B cell (primary cell): ENCODE results near the gene CA5A. TPM values are rescaled to one million over a fixed set of nuclear protein-coding genes. Genes with fewer than 3 reads are reported as not detected.

Source experiments
- ATAC-seq: fragments of 200-7000 bp; cut with Tn5 transposase; one replicate; pipeline ENCODE4 v1.10.0; 2021; ENCODE audit warnings: low read depth, mild to moderate bottlenecking, moderate number of reproducible peaks, moderate library complexity
- CTCF ChIA-PET: fragments of 350-600 bp; sonication (Branson Sonifier 250); formaldehyde crosslinking; loops from one replicate; lab custom pipeline; 2021; ENCODE audit warnings: antibody characterized with exemption, inconsistent platforms; lab: Charles Lee
- POLR2A ChIA-PET: fragments of 350-600 bp; sonication (Branson Sonifier 250); formaldehyde crosslinking; loops from one replicate; lab custom pipeline; 2021; ENCODE audit warnings: antibody characterized with exemption; lab: Charles Lee
- DNase-seq: peaks from one replicate; pipeline ENCODE4 v3.0.0; 2013
- H2AFZ ChIP-seq: 2 replicates; pipeline ENCODE4 v1.6.1; 2012; ENCODE audit warnings: mild to moderate bottlenecking, low read depth, low read length; ENCODE audit not compliant: insufficient read depth, poor library complexity, severe bottlenecking
- H3K27ac ChIP-seq, 2 donors: 1 replicate in 1 of 2; 2 replicates in 1 of 2; pipeline ENCODE4 v1.5.1; 2012 to 2013; ENCODE audit warnings: low read length in 2 of 2, mild to moderate bottlenecking in 2 of 2, moderate library complexity in 1 of 2
- H3K27me3 ChIP-seq, 4 experiments: fragments of 200-600 bp in 1 of 4; sonication (generic) in 1 of 4; replicated peaks in 1 of 4; 1 replicate in 2 of 4; 2 replicates in 2 of 4; pipeline versions ENCODE4 v1.6.1 to v1.7.0; 2013 to 2016; ENCODE audit warnings: low read length in 3 of 4, mild to moderate bottlenecking in 2 of 4, mixed read lengths in 1 of 4, moderate library complexity in 1 of 4; ENCODE audit not compliant: insufficient read depth in 4 of 4, control insufficient read depth in 3 of 4; ENCODE audit errors: control extremely low read depth in 1 of 4
- H3K36me3 ChIP-seq, 2 experiments: replicated peaks in 1 of 2; 1 replicate in 1 of 2; 2 replicates in 1 of 2; pipeline versions ENCODE4 v1.6.1 to v1.7.1; 2013; ENCODE audit warnings: low read length in 1 of 2; ENCODE audit not compliant: insufficient read depth in 2 of 2, control insufficient read depth in 1 of 2; ENCODE audit errors: control extremely low read depth in 1 of 2, extremely low read depth in 1 of 2
- H3K4me1 ChIP-seq, 2 donors: fragments of 200-600 bp in 1 of 2; sonication (generic) in 1 of 2; 1 replicate in 1 of 2; 2 replicates in 1 of 2; pipeline versions ENCODE4 v1.5.1 to v1.6.1; 2013 to 2017; ENCODE audit warnings: low read length in 2 of 2; ENCODE audit not compliant: control insufficient read depth in 2 of 2, insufficient read depth in 2 of 2
- H3K4me2 ChIP-seq: replicated peaks from 2 replicates; pipeline ENCODE3; 2012; ENCODE audit warnings: mild to moderate bottlenecking, low read depth, low read length; ENCODE audit not compliant: poor library complexity, severe bottlenecking
- H3K4me3 ChIP-seq, 5 experiments: fragments of 200-600 bp in 1 of 5; sonication (generic) in 1 of 5; 1 replicate in 3 of 5; 2 replicates in 2 of 5; pipeline versions ENCODE4 v1.5.1 to v1.7.0; 2011 to 2016; ENCODE audit warnings: low read length in 4 of 5, mild to moderate bottlenecking in 4 of 5, low read depth in 2 of 5, control low read depth in 1 of 5, moderate library complexity in 1 of 5; ENCODE audit not compliant: insufficient read depth in 1 of 5; ENCODE audit errors: control extremely low read depth in 1 of 5, extremely low read depth in 1 of 5
- H3K79me2 ChIP-seq: fragments of 200-600 bp; sonication (generic); one replicate; pipeline ENCODE4 v1.6.0; 2016; ENCODE audit warnings: low read length; ENCODE audit not compliant: control insufficient read depth, insufficient read depth
- H3K9ac ChIP-seq: fragments of 200-600 bp; sonication (generic); 2 replicates; pipeline ENCODE4 v1.6.1; 2017; ENCODE audit warnings: mild to moderate bottlenecking, low read length, moderate library complexity
- H3K9me3 ChIP-seq, 3 donors: one replicate each; pipeline versions ENCODE4 v1.6.1 to v1.7.1; 2013; ENCODE audit warnings: low read length in 2 of 3; ENCODE audit not compliant: control insufficient read depth in 2 of 3, insufficient read depth in 1 of 3; ENCODE audit errors: control extremely low read depth in 1 of 3
- H4K20me1 ChIP-seq: 2 replicates; pipeline ENCODE4 v1.6.0; 2012; ENCODE audit warnings: mild to moderate bottlenecking, low read length; ENCODE audit not compliant: insufficient read depth, control insufficient read depth, poor library complexity, severe bottlenecking
- H3K27ac Mint-ChIP-seq: one replicate; pipeline ENCODE4 v1.8.0; 2021; ENCODE audit warnings: mixed read lengths
- H3K27me3 Mint-ChIP-seq: one replicate; pipeline ENCODE4 v1.8.0; 2021; ENCODE audit warnings: mixed read lengths
- H3K4me1 Mint-ChIP-seq: one replicate; pipeline ENCODE4 v1.8.0; 2021; ENCODE audit warnings: mixed read lengths
- H3K4me3 Mint-ChIP-seq: one replicate; pipeline ENCODE4 v1.8.0; 2021; ENCODE audit warnings: mixed read lengths
- H3K9me3 Mint-ChIP-seq: one replicate; pipeline ENCODE4 v1.8.0; 2022; ENCODE audit warnings: mixed read lengths; ENCODE audit not compliant: insufficient read depth
- CTCF ChIP-seq: fragments of 200-600 bp; IDR thresholded peaks from one replicate; pipeline ENCODE4 v1.8.0; 2022; ENCODE audit warnings: antibody characterized with exemption, mild to moderate bottlenecking
- EZH2 ChIP-seq: IDR thresholded peaks from 2 replicates; pipeline ENCODE4 v1.6.1; 2012; ENCODE audit warnings: borderline replicate concordance, low read depth, mild to moderate bottlenecking, moderate library complexity, low read length; ENCODE audit not compliant: insufficient read depth, poor library complexity, severe bottlenecking
- WGBS: methylation state at CpG from one replicate; pipeline ENCODE4 v1.1.5; 2013; ENCODE audit warnings: missing lambda C conversion rate; ENCODE audit not compliant: insufficient coverage; 5-methylcytosine and 5-hydroxymethylcytosine counted together
- intact Hi-C: fragments of 100-400 bp; cut with micrococcal nuclease; formaldehyde crosslinking; loops from one replicate; pipeline ENCODE4 v1.10.0; 2022
- polyA plus RNA-seq: library from polyadenylated mRNA; depleted of rRNA; stranded (reverse); fragments of >200 nt; gene quantifications from 2 replicates; pipeline ENCODE4 v1.2.3, GENCODE V29; 2012
- total RNA-seq, 2 donors: library from RNA; stranded (reverse); fragments of 120-200 nt in 1 of 2; gene quantifications; 1 replicate in 1 of 2; 2 replicates in 1 of 2; pipeline versions ENCODE4 v1.2.3 to v1.2.4, GENCODE V29; 2013 to 2022

CA5A gene
- total and polyA plus RNA-seq, 2 donors (not counting 1 experiment from before 2014, with no cell fraction given): 0.27 TPM; not detected in 1

GRCh38 chr16:87843678-87844105 lies 92.6 kb downstream of the CA5A start:
- POLR2A ChIA-PET: no interaction called here
- no peaks in the 10 kb centered on the region for H3K27me3 ChIP-seq
- no peak for TF ChIP-seq CTCF
- TF ChIP-seq EZH2: no peak
- H3K4me3 Mint-ChIP-seq: no peak overlapping the region
- no peaks in the 10 kb centered on the region for H4K20me1 ChIP-seq
- no peaks in the 10 kb centered on the region for H3K9me3 Mint-ChIP-seq
- peaks cover 0 to 12% of the 10 kb centered on the region in 2 experiments for H3K36me3 ChIP-seq
- H3K27ac Mint-ChIP-seq: no peak overlapping the region
- no peak for ATAC-seq
- H3K4me1 Mint-ChIP-seq: peaks cover 10% of the 10 kb centered on the region
- no peak overlapping the region for H3K9ac ChIP-seq
- intact Hi-C loops: no loop called here
- peaks cover 0 to 18% of the 10 kb centered on the region in 2 donors for H3K4me1 ChIP-seq
- H3K27me3 Mint-ChIP-seq: no peaks in the 10 kb centered on the region
- H3K27ac ChIP-seq: no peak overlapping the region
- no peak for DNase-seq
- CTCF ChIA-PET: interaction anchor here (1.3 kb wide), 1 partner anchor 65 kb away, joined by 5 read pairs; no protein-coding TSS in a partner anchor
- H2AFZ ChIP-seq: no peak overlapping the region
- no peak overlapping the region for H3K4me2 ChIP-seq
- no peak overlapping the region for H3K4me3 ChIP-seq
- no peaks in the 10 kb centered on the region for H3K9me3 ChIP-seq
- peaks cover 14% of the 10 kb centered on the region for H3K79me2 ChIP-seq
- 92% methylated on average over 11 of the region's 17 CpGs for WGBS

GRCh38 chr16:87842209-87842869 lies 94.0 kb downstream of the CA5A start:
- no peaks in the 10 kb centered on the region for H4K20me1 ChIP-seq
- no peak overlapping the region for H3K4me2 ChIP-seq
- H2AFZ ChIP-seq: no peak overlapping the region
- Mint-ChIP-seq H3K4me1 (peaks cover 10% of the 10 kb centered on the region), H3K27ac (no peak overlapping the region), H3K4me3 (no peak overlapping the region), H3K9me3 (no peaks in the 10 kb centered on the region), H3K27me3 (no peaks in the 10 kb centered on the region)
- TF ChIP-seq CTCF (no peak), EZH2 (no peak)
- H3K4me1 ChIP-seq: peaks cover 0 to 18% of the 10 kb centered on the region in 2 donors
- H3K36me3 ChIP-seq: peaks cover 0 to 12% of the 10 kb centered on the region in 2 experiments
- intact Hi-C loops: no loop called here
- no peak overlapping the region for H3K27ac ChIP-seq
- H3K27me3 ChIP-seq: no peaks in the 10 kb centered on the region
- ATAC-seq (no peak), DNase-seq (no peak)
- H3K9ac ChIP-seq: no peak overlapping the region
- ChIA-PET POLR2A (no interaction called here), CTCF (interaction anchor here (1.3 to 1.4 kb wide), 2 partner anchors 29 to 64 kb away, joined by 3 to 5 read pairs; no protein-coding TSS in a partner anchor)
- no peaks in the 10 kb centered on the region for H3K9me3 ChIP-seq
- H3K79me2 ChIP-seq: peaks cover 14% of the 10 kb centered on the region
- WGBS: 65% methylated on average over 17 of the region's 17 CpGs
- no peak overlapping the region for H3K4me3 ChIP-seq
